CD4-positive, alpha-beta T cell treated with Interleukin-6 for 4 hours (primary cell): ENCODE results near the gene BCL11A.

Source experiments
- DNase-seq: peaks from one replicate; pipeline ENCODE4 v3.0.0-alpha.2; 2020; ENCODE audit warnings: mixed read lengths

Gene BCL11A

DNA sequence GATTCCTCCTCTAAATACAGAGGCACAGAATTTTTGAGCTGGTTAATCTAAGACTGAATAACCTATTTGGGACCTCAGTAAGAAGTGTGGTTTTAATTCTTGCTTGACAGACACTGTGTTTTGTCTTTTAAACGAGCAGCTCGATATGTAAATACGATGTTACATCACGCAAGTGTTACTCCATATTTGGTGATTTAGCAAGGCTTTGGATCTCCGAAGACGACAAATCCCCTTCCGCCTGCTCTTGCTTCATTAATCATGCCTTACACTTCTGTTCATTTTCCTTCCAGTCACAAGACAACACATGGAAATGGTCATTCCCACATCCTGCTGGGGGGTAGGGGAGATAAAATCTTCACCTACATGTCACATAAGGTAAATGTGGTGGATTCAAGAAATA, 9.4 kb downstream of the BCL11A start:
- no peak for DNase-seq

DNA sequence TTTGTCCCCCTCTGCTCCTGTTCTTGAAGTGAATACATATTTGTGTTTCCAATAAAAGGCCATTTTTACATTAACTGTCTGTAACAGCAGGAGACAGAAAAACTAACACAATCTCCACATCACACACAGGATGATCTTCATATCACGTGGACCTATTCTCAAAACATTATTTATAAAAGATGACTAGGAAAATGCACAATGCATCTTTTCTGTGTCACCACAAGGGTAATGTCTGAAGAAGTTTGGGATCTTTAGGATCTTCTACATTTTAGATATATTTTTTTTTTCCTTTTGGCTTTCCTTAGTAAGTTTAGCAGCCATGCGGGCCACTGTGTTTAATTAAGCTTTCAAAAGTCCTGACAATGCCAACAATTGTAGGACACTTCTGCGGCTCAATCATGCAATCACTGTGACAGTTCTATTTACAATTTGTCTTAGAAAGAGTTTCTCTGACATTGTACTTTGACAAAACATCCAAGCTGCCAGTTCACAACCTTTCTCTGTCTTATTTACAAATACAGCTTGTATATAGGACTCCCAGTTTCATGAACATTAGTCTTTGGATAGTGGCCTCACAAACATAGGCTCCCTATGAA, 12.3 kb downstream of the BCL11A start:
- no peak for DNase-seq

DNA sequence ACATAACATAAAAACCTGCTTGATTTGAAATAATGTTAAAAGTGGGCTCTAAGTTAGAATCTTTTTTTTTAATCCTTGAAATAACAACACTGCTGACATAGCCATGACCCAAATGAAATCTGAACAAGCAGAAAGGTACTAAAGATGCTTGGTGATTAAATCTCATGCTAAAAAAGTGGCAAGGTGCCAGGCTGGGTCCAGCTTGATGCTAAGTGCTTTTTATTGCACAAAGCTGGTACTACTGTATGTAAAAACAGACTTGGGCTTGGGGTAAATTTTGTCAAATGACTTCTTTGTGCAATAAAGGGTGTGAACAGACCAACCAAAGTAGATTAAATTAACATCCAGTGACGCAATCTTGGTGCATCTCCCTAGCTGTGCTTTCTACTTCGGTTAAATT, 13.4 kb downstream of the BCL11A start:
- DNase-seq: no peak

DNA sequence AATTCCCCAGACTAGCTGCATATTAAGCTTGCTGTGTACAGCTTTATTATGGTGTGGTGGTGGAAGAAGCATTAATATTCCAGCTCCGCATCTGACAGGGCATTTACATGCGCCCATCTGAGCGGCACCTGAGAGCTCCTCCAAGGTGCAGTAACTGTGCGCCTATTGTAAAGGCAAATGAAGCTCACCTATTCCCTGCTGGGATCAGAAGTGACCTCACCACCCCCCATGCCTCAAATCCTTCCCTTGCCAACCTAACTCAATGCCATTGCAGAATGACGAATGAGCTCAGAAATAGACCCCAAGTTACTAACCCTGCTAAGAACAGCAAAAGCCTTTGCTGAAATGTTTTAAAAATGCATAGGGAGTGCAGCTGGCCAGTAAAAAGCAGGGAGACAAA, 14.3 kb downstream of the BCL11A start:
- DNase-seq: no peak

DNA sequence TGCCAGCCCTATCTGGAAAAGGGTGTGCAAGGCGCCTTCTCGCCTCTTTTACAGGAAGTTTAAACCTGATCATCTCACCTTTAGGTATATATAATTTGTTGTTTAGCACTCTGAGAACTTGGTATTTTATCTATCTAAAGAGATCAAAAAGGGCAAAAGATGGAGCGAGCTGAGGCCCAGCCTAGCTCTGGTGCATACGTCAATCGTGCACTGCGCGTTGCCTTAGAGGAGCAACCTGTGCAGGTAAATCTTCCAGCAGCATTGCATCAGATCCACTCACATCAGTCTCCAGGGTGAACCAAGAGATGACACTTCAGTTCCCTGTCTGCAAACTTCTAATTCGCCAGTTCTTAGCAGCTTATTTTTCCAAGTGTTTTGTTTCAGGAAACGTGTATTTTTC, 15.4 kb downstream of the BCL11A start:
- DNase-seq: no peak

DNA sequence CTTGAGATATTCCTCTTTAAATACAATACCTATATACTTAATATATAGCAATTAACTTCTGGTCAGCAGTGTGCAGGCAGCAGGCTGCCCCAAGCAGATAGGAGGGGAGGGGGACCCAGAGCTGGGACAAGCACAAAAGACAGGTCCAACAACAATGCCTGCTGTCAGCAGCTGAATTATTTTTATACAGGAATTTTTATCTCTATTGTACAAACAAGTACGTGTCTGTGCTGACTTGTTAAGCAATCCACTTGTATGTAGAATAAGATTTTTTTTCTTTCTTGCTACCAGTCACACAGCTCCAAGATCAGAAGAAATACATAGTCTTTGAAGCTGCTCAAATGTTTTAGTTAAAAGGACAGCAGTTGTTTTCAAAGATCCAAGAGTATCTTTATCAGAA, 16.7 kb downstream of the BCL11A start:
- no peak for DNase-seq

DNA sequence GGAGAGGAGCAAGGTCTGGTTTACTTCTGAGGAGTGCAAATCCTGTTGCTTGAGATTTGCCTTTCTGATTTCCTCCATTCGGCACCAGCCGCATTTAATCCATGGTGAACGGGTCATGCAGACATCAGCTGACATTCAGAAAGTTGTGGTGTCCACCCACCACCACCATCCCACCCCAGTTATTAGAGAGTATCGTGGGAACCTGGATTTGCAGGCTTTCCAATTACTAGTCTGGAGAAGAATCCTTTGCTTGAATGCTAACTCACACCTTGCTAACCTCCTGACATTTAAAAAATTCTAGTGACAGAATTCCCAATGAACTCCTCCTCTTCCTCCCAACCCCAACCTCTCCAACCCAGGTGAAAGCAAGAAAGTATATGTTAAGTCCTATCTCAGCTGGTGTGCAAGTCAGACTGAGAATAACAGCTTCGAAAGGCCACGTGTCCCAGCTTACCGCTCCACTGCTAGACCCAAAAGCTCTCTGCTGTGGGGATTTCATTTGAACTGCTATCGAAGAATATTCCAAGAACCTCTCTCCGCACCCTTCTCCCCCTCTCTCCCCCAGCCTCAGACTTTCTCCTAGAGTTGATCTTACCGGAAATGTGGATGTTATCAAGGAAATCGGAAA, 17.7 kb downstream of the BCL11A start:
- DNase-seq: no peak

DNA sequence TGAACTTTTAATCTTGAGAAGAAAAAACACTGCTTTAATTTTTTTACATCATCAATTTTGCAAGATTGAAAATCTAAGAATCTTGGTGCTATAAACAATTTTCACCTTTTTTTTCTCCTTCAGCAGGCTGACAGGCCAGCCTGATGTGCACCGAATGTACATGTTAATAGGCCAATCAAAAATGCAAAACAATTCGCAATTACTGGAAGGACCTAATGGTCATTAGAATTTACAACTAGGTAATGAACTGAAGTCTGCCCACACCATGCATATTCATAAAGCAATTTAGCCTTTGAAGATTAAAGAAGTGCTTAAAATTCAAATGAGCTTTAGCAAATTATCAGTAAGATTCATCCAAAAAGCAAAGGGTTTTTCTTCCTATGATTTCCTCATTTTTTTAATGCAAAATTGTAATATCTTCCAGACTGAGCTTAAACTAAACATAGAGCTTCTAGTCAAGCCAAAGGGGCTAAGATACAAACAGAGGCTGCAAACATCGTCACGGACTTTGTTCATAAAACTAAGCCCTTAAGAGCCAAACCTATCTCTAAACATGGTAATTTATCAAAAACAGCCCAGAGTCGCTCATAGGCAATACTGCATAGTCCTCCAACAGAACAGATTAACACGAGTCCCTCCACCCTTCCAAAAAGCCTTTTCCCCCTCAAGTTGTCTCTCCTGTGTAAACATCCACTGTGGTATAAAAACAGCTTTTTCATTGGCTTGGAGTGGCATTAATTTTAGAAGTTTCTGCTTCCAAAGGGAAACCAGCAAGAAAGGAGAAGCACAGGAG, 18.4 kb downstream of the BCL11A start:
- no peak for DNase-seq

DNA sequence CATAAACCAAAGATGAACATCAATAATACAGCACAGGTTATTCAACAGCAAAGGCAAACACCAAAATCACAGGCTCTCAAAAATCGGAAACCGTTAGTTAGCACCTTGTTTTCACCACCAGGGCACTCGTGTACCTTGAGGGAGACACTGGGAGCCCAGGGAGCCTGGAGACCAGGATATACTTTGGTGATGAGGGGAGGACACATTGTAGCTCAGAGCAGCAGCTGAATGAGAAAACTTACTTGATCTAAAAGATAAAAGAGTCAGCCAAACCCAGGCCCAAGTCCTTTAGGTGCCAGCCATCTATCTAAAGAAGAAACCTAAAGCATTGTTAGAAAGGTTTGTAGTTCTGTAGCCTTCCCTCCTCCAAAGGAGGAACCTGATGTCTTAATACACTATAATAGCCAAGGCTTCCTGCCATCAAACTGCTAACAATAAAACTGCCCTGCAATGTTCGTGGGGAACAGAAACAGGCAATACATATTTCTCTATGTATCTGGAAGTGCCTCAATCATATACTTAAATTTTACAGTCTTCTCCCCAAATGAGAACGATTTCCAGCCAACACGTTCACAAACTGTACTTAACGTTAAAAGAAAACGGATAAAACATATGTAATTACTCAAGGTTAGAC, 19.3 kb downstream of the BCL11A start:
- no peak for DNase-seq

DNA sequence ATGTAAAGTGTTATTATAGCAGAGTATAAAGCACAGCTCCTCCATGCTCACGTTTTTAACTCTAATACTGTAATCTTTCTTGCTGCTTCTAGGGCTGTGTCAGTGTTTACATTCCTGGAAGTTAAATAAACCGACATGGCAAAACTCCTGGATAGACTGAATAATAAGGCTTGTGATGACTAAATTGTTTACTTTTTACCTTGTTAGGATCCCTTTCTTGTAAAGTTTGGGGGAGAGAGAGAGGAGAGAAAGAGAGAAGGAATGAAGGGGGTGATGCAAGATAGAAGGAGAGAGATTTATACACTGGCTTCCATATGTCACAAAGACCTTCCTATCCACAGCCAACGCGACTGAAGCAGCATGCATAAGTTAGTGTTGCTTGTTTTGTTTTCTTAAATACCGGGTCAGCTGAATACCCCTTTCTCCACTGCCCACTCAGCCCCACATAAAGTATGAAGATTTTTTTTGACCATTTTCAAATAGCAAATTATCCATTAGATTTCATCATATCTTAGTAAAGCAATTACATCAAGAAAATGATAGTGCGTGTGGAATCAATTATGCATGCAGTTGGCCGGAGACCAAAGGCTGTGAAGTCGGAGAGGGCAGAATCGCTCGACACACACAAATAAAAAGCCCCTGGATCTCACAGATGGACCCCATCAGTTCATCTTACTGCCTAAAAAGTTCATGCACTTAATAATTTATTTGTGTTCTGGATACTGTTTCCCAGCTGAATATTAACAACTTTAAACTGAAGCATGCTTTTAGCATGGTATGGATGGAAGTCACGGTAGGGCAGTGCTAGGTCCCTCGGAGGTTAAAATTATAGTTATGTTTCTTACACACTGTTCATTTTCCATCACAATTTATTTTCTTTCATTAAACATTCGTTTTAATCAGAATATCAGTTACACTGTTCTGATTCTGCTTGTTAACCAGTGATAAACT, 20.1 kb downstream of the BCL11A start:
- no peak for DNase-seq

DNA sequence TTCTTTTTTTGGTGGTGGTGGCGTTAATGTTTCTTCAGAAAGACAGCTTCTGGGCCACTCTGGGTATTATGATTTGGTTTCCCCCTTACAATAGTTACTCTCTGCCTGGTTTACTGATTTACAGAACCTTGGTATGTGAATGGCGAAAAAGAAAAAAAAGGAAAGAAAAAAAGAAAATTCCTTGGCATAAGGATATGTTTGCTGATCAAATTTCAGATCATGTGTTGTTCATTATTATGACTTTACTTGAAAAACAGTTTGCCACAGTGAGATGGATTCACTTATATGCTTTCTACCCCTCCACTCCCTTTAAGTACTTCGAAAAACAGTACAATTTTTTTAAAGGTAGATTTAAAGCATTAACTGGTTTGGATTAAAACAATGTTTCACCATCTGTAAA, 21.0 kb downstream of the BCL11A start:
- DNase-seq: no peak

DNA sequence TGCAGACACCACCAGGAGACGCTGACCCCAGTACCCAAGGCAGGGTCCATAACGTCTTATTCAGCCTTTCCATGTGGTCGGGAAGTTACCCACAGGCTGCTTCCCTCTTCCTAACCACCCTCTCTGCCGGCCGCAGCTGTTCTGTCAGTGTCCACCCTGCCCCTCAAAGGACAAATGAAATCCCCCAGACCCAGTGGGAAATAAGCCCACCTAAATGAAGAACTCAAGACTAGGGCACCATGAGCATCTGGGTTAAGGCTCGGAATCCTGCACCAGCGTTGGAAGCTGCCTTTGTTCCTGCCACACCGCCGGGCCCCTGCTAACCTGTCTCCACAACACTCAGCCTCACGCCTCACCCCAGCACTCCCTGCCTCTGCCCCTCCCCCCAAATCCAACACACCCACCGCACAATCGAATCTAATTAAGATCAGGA, 21.7 kb downstream of the BCL11A start:
- DNase-seq: no peak

DNA sequence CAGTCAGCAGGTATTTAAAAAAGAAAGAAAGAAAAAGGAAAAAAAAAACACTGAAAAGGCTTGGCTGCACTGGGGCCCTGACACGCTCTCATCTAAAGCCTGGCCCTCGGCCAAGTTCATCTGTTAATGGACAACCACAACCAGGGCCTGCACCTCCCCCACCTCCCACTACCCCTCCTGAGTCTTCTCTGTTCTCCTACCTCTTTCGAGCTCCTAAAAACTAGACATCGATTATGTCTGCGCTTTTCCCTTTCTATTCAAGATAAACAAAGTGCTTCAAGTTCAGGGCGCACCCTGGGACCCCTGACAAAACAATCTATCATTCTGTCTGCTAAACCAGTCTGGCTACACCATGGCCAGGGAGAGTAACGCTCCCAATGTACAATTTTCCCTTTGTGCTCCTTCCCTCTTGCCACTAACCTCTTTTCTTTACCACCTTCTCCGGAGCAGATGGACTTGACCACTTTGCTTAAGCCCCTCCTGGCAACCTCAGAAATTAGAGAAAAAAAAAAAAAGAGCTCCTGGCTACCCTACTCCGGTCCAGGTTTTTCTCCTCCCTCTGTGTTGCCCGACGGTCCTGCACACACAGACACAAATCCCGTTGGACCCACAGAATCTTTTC, 22.7 kb downstream of the BCL11A start:
- no peak for DNase-seq

DNA sequence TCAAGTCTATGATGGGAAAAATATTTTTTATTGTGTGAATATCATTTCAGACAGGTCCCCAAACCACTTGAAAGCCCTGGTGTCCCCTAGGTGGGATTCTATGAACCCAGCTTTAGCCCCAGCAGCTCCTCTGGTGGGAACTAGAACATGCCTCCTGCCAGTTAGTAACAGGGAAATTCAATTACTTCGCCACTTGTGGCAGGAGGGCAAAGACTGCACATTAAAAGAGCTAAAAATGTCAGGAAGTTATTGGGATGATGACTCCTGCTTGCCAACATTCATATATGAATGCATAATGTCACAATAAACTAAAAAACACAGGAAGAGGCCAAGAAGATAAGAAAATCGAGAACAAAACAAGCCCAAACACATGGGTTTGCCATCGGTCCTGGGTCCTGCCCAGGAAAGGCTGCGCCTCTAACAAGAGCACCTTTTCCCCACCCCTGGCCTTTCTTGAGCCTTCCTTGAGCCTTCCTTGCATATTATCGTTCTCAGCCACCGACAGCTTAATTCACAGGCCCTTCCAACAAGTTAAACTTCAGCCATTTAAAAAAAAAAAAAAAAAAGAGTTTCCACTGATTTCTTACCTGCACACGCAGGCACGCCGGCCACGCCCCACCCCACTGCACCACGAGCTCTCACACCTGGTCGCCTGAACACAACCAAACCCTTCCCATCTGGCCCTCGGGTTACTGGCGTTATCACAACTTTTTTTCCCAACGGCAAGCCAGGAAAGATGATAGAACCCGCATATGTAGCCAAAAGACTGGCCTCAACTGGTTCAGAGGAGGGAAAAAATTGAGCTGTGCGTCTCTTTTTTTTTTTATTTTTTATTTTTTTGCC, 23.4 kb downstream of the BCL11A start:
- DNase-seq: no peak

DNA sequence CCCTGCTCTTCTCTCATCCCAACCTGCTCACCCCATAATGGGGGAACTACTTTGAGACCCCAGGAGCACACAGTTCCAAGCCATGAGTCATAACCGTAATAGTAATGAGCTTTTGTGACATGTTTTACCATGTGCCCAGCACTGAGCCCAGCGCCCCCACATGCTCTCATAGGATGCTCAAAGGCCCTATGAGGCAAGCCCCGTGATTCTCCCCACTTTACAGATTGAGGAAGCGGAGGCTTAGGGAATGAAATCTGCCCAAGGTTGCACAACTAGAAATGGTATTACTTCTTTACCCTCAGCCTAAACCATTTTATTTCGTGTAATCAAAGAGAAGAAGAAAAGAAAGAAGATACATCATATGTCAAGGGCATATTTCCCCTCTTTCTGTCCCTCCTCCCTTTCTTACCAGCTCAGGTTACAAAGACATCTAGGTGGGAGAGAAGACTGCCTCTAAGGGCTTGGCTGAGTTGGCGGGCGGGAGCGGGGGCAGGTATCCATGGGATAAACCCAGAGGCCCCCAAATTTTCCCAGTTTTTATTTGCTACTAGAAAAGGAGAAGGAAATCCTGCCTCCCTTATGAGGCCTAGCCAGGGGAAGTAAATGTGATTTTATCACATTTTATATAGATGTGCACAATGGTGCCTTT, 24.2 kb downstream of the BCL11A start:
- DNase-seq: no peak

DNA sequence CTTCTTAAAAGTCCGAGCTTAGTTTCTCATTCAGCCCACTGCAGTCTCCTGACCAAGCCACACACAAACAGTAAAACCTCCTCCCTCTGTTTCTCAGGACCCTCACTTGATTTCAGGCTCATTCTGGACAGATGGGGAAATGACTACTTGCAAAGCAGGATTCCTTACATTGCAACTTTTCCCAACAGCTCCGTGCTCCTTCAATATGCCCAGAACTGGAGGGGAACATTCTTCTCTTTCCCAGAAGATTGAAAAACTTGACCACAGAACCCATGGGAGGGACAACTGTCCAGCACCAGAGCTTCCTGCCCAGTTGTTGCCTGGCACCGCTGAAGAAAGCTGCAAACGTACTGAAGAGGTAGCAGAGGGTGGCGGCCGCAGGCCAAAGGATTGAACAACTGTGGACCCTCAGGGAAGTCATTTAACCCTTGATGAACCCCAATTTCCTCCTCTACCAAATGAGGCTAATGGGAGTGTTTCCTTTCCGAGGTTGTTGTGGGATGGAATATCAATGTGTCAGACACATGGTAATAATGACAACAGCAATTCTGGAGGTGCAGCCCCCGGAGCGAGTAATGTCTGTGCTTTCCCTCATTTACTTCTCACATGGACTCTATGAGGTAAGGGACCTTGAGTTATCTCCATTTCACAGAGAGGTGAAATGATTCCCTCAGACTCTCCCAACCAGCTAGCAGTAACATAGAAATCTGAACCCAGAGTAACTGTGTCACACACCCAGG, 25.0 kb downstream of the BCL11A start:
- DNase-seq: no peak

DNA sequence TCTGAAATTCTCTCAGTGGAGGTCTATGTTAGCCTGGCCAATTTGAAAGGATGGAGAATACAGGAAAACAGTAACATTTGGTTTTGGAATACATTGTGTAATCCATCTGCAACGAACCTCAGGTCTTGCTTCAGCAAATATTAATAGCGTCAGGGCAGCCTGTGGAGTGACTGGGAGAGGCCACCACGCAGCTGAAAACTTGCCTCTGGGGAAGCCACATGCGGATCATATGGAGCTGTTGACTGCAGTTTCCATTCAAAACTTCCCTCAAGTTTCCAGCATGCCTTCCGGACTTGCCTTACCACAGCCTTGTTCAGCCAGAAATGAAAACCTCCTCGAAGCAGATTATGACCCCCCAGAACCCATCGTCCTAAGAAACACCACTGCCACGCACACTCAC, 25.7 kb downstream of the BCL11A start:
- DNase-seq: no peak

DNA sequence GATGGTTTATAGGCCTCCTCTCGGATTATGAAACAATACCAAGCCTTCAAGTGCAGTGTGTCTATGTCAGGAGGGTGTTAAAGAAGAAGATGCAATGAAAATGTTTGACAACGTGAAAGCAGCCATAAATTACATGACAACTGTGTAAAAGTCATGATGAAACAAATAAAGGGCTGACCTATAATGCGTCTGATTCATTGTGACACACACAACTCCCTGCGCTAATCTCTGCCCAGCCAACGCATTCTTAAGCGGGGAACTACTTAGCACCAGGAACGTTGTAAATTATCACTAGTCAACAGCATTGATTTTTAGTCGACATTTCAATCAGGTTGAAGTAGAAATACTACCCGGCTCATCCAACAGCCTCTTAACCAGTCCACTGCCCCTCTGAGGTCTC, 26.8 kb downstream of the BCL11A start:
- DNase-seq: no peak

DNA sequence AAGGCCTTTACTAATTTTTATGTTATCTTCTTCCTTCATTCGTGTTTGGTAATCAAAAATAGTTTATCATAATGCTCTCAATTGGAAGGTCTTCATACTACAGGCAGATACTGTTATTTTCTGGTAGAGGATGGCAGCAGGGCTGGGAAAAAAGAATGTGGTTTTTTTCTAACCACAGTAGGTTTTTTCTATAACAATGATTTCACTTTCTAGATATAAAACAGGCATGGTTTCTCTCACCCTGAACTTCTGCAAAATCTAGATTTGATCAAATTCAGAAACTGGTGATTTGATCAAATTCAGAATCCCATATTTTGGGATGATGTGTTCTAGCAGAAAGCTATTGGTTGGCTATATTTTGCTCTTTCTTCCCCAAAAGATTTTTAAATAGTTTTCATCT, 27.6 kb downstream of the BCL11A start:
- DNase-seq: no peak

DNA sequence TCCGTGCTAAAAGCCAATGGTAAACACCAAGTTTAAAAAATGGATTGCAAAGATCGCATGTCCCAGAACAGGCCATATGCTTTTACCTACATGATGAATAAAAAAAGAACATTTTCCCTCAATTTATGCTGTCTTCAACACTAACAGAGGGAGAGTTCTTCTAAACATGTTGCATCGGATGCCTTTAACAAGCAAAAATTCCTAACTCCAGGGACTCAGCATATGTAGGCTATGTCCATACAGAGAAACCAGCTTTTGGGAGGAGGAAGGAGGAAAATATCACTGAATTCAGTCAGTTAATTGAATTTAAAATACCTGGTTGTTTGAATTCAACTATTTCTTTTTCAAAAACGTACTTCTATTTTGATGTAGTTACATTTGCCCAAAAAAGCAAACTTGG, 28.6 kb downstream of the BCL11A start:
- no peak for DNase-seq
